ENCODE results near the gene TCEAL7.

Gene TCEAL7

GRCh38 chrX:103369479-103369878, 39.4 kb downstream of the TCEAL7 start:
- no peak overlapping the region for H3K9ac ChIP-seq (ENCODE audit: insufficient read length, low read depth)
- TF ChIP-seq ZNF274 (IDR thresholded peaks at IDR 0.05; ENCODE audit: low read depth, low read length) (no peak), SUZ12 (IDR thresholded peaks at IDR 0.05; ENCODE audit: extremely low read depth, insufficient read depth, insufficient read length) (no peak), YY1 (IDR thresholded peaks at IDR 0.05; ENCODE audit: insufficient read depth, insufficient read length) (no peak)
- DNase-seq (ENCODE audit: low read depth, low spot score) = no peak

GRCh38 chrX:103372886-103373285, 42.8 kb downstream of the TCEAL7 start:
- H3K4me1 ChIP-seq (ENCODE audit: insufficient read depth, insufficient read length) = no peaks in the 10 kb centered on the region

More at GRCh38 chrX:103369479-103369878, 39.4 kb downstream of the TCEAL7 start:
- no peaks in the 10 kb centered on the region for H3K27me3 ChIP-seq (ENCODE audit: insufficient read depth, insufficient read length)
- peaks cover 4% of the 10 kb centered on the region for H3K4me1 ChIP-seq (ENCODE audit: insufficient read depth, insufficient read length)
- no peaks in the 10 kb centered on the region for H3K36me3 ChIP-seq (ENCODE audit: insufficient read depth, insufficient read length, low read length)
- H3K4me3 ChIP-seq (ENCODE audit: insufficient read length, low read depth) = no peak overlapping the region
- no peaks in the 10 kb centered on the region for H3K9me3 ChIP-seq (ENCODE audit: insufficient read depth, low read length)

GRCh38 chrX:103373581-103373980, 43.5 kb downstream of the TCEAL7 start:
- H3K9me3 ChIP-seq (ENCODE audit: insufficient read depth, low read length) = no peaks in the 10 kb centered on the region
- H3K9ac ChIP-seq (ENCODE audit: insufficient read length, low read depth) = no peak overlapping the region
- no peak for TF ChIP-seq YY1 (IDR thresholded peaks at IDR 0.05; ENCODE audit: insufficient read depth, insufficient read length)
- no peak overlapping the region for H3K4me3 ChIP-seq (ENCODE audit: insufficient read length, low read depth)
- DNase-seq (ENCODE audit: low read depth, low spot score) = no peak
- peaks cover 15% of the 10 kb centered on the region for H3K36me3 ChIP-seq (ENCODE audit: insufficient read depth, insufficient read length, low read length)
- H3K27me3 ChIP-seq (ENCODE audit: insufficient read depth, insufficient read length) = no peaks in the 10 kb centered on the region
- no peaks in the 10 kb centered on the region for H3K4me1 ChIP-seq (ENCODE audit: insufficient read depth, insufficient read length)

More at GRCh38 chrX:103372886-103373285, 42.8 kb downstream of the TCEAL7 start:
- H3K36me3 ChIP-seq (ENCODE audit: insufficient read depth, insufficient read length, low read length) = peaks cover 8% of the 10 kb centered on the region
- no peak overlapping the region for H3K4me3 ChIP-seq (ENCODE audit: insufficient read length, low read depth)
- no peak for DNase-seq (ENCODE audit: low read depth, low spot score)
- H3K9ac ChIP-seq (ENCODE audit: insufficient read length, low read depth) = no peak overlapping the region
- TF ChIP-seq ZNF274 (IDR thresholded peaks at IDR 0.05; ENCODE audit: low read depth, low read length) (no peak), YY1 (IDR thresholded peaks at IDR 0.05; ENCODE audit: insufficient read depth, insufficient read length) (no peak), SUZ12 (IDR thresholded peaks at IDR 0.05; ENCODE audit: extremely low read depth, insufficient read depth, insufficient read length) (no peak)
- no peaks in the 10 kb centered on the region for H3K9me3 ChIP-seq (ENCODE audit: insufficient read depth, low read length)
- no peaks in the 10 kb centered on the region for H3K27me3 ChIP-seq (ENCODE audit: insufficient read depth, insufficient read length)

- H3K4me3 ChIP-seq (ENCODE audit: insufficient read length, low read depth) = peak within 1 kb of the TSS; percentile 91
- peak within 1 kb of the TSS; percentile 92 for H3K9ac ChIP-seq (ENCODE audit: insufficient read length, low read depth)
- no peaks in the 10 kb centered on the region for H3K27me3 ChIP-seq (ENCODE audit: insufficient read depth, insufficient read length)
- peaks cover 4% of the 10 kb centered on the region for H3K9me3 ChIP-seq (ENCODE audit: insufficient read depth, low read length)
- no peaks in the 10 kb centered on the region for H3K4me1 ChIP-seq (ENCODE audit: insufficient read depth, insufficient read length)
- H3K36me3 ChIP-seq (ENCODE audit: insufficient read depth, insufficient read length, low read length) = peaks cover 35% of the 10 kb centered on the region
- DNase-seq (ENCODE audit: low read depth, low spot score) = peak; percentile 63
- TF ChIP-seq SUZ12 (IDR thresholded peaks at IDR 0.05; ENCODE audit: extremely low read depth, insufficient read depth, insufficient read length) (no peak), YY1 (IDR thresholded peaks at IDR 0.05; ENCODE audit: insufficient read depth, insufficient read length) (no peak), ZNF274 (IDR thresholded peaks at IDR 0.05; ENCODE audit: low read depth, low read length) (no peak)
Measured at GRCh38 chrX:103376118-103376978, 46.3 kb downstream of the TCEAL7 start, which contains the start of gene BEX3. Gene BEX3 (plus strand): TSS chrX:103376538. CDS start chrX:103377522, 984 bp downstream.

- TF ChIP-seq YY1 (IDR thresholded peaks at IDR 0.05; ENCODE audit: insufficient read depth, insufficient read length) (peak; percentile 48), SUZ12 (IDR thresholded peaks at IDR 0.05; ENCODE audit: extremely low read depth, insufficient read depth, insufficient read length) (no peak)
- Histone ChIP-seq H3K36me3 (ENCODE audit: insufficient read depth, insufficient read length, low read length) (peaks cover 35% of the 10 kb centered on the region), H3K27me3 (ENCODE audit: insufficient read depth, insufficient read length) (no peaks in the 10 kb centered on the region), H3K4me1 (ENCODE audit: insufficient read depth, insufficient read length) (no peaks in the 10 kb centered on the region), H3K4me3 (ENCODE audit: insufficient read length, low read depth) (peak overlapping the region; percentile 60), H3K9me3 (ENCODE audit: insufficient read depth, low read length) (peaks cover 4% of the 10 kb centered on the region), H3K9ac (ENCODE audit: insufficient read length, low read depth) (peak overlapping the region; percentile 92)
- no peak for DNase-seq (ENCODE audit: low read depth, low spot score)
Measured at GRCh38 chrX:103376979-103377324, 46.9 kb downstream of the TCEAL7 start.

GRCh38 chrX:103378990-103379389, 49.0 kb downstream of the TCEAL7 start:
- Histone ChIP-seq H3K4me1 (ENCODE audit: insufficient read depth, insufficient read length) (no peaks in the 10 kb centered on the region), H3K36me3 (ENCODE audit: insufficient read depth, insufficient read length, low read length) (peaks cover 38% of the 10 kb centered on the region)
- DNase-seq (ENCODE audit: low read depth, low spot score) = no peak

More at GRCh38 chrX:103378990-103379389, 49.0 kb downstream of the TCEAL7 start:
- TF ChIP-seq ZNF274 (IDR thresholded peaks at IDR 0.05; ENCODE audit: low read depth, low read length) = no peak
- no peak for TF ChIP-seq YY1 (IDR thresholded peaks at IDR 0.05; ENCODE audit: insufficient read depth, insufficient read length)
- no peak for TF ChIP-seq SUZ12 (IDR thresholded peaks at IDR 0.05; ENCODE audit: extremely low read depth, insufficient read depth, insufficient read length)
- H3K4me3 ChIP-seq (ENCODE audit: insufficient read length, low read depth) = no peak overlapping the region
- H3K9ac ChIP-seq (ENCODE audit: insufficient read length, low read depth) = no peak overlapping the region
- no peaks in the 10 kb centered on the region for H3K27me3 ChIP-seq (ENCODE audit: insufficient read depth, insufficient read length)
- H3K9me3 ChIP-seq (ENCODE audit: insufficient read depth, low read length) = peaks cover 4% of the 10 kb centered on the region
